ENCODE measurements around the gene HLCS.

DNA sequence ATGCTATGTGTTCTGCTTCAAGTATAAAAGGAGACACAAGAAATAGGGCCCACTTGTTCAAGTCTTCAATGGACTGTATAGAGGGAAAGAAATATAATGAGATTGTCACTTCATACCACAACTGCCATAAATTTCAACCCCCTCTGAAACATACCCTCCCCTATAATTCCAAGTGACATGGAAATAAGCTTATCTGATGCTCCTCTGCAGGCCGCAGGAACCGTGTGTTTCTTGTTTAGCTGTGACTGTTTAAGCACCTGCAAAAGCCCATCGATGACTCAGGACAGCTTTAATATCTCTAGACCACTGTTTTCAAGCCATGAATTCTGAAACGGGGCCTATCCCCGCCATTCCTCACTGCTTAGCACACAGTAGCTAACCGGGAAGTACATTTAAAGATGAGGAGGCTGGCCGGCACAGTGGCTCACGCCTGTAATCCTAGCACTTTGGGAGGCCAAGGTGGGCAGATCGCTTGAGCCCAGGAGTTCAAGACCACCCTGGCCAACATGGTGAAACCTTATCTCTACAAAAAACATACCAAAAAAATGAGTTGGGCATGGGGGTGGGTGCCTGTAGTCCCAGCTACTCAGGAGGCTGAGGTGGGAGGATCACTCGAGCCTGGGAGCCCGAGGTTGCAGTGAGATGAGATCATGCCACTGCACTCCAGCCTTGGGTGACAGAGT is 4.2 kb downstream of the HLCS start:
- no peak for TF ChIP-seq EZH2 (IDR thresholded peaks at IDR 0.05)
- TF ChIP-seq EZH2phosphoT487 (IDR thresholded peaks at IDR 0.05): no peak
